DND-41 (cell line): Measurements from ENCODE around the gene CARMIL3.

Experiments used
- ATAC-seq: fragments of 200-7000 bp; cut with Tn5 transposase; 3 replicates; pipeline ENCODE4 v1.9.1; 2021; ENCODE audit warnings: low read depth; ENCODE audit not compliant: insufficient read depth
- DNase-seq: peaks from one replicate; pipeline ENCODE4 v3.0.0-alpha.2; 2020
- H2AFZ ChIP-seq: 2 replicates; pipeline ENCODE4 v1.6.0; 2012; ENCODE audit warnings: low read depth, low read length
- H3K27ac ChIP-seq: 2 replicates; pipeline ENCODE4 v1.5.1; 2012; ENCODE audit warnings: low read length, inconsistent platforms
- H3K27me3 ChIP-seq: fragments of 200-600 bp; sonication (generic); 2 replicates; pipeline ENCODE4 v1.6.0; 2012; ENCODE audit warnings: low read length, mild to moderate bottlenecking, inconsistent platforms; ENCODE audit not compliant: insufficient read depth, poor library complexity
- H3K36me3 ChIP-seq: 2 replicates; pipeline ENCODE4 v1.5.1; 2012; ENCODE audit warnings: low read length, inconsistent platforms; ENCODE audit not compliant: insufficient read depth
- H3K4me1 ChIP-seq: 2 replicates; pipeline ENCODE4 v1.5.1; 2012; ENCODE audit warnings: mild to moderate bottlenecking, low read length; ENCODE audit not compliant: insufficient read depth
- H3K4me2 ChIP-seq: 2 replicates; pipeline ENCODE4 v1.6.0; 2012; ENCODE audit warnings: mild to moderate bottlenecking, moderate library complexity, low read length, inconsistent platforms; ENCODE audit not compliant: insufficient read depth
- H3K4me3 ChIP-seq, 2 experiments: fragments of 200-600 bp in 1 of 2; shearing (Covaris generic) in 1 of 2; 2 replicates each; pipeline ENCODE4 v1.5.1; 2012 to 2016; ENCODE audit warnings: inconsistent platforms in 2 of 2, low read length in 2 of 2, mild to moderate bottlenecking in 2 of 2, low read depth in 1 of 2, moderate library complexity in 1 of 2
- H3K79me2 ChIP-seq: 2 replicates; pipeline ENCODE4 v1.6.0; 2012; ENCODE audit warnings: low read length, inconsistent platforms; ENCODE audit not compliant: insufficient read depth
- H3K9ac ChIP-seq: 2 replicates; pipeline ENCODE4 v1.6.0; 2012; ENCODE audit warnings: low read depth, mild to moderate bottlenecking, inconsistent platforms, low read length, moderate library complexity
- H3K9me3 ChIP-seq: 2 replicates; pipeline ENCODE4 v1.5.1; 2012; ENCODE audit warnings: low read length, moderate library complexity, mild to moderate bottlenecking, inconsistent platforms; ENCODE audit not compliant: insufficient read depth, severe bottlenecking
- H4K20me1 ChIP-seq: 2 replicates; pipeline ENCODE4 v1.6.0; 2012; ENCODE audit warnings: low read length; ENCODE audit not compliant: insufficient read depth
- EZH2 ChIP-seq: IDR thresholded peaks from 3 replicates; pipeline ENCODE4 v1.6.1; 2012; ENCODE audit warnings: borderline replicate concordance, low read depth, mild to moderate bottlenecking, moderate library complexity, low read length, inconsistent platforms; ENCODE audit not compliant: severe bottlenecking
- TF ChIP-seq, protein P1 (sequence below): IDR thresholded peaks from 2 replicates; pipeline ENCODE4 v1.5.1; 2012; ENCODE audit warnings: borderline replicate concordance, low read length, moderate library complexity, mild to moderate bottlenecking; ENCODE audit not compliant: poor library complexity, severe bottlenecking; ENCODE audit errors: extremely low read depth

Gene CARMIL3

DNA sequence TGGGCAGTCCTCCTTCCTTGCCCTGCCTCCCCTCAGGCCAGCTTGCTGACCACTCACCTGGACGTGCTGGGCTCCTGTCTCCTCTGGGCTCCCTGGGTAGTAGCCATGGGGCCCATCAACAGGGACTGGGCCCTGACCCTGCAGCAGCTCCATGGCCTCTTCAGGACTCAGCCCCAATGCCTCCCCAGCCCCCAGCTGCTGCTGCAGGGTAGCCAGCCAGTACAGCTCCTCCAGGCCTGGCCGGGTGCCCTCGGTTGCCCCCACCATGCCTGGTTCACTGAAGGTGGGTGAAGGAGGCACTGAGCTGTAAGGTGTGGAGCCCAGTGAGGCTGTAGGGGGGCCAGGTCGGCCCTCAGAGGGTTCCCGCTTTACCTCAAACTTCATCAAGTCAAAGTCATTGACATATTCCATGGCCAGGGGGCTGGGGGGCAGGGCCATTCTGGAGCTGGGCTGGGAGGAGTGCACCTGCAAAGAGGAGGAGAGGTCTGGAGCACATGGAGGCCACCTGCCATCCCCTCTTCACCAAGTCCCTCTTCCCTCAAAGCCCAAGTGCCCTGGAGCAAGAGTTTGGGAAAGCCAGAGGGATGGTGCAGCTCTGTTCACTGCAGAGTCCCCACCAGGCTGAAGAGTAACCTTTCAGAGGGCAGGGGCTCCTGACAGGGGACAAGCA, 30.7 kb downstream of the CARMIL3 start:
- Histone ChIP-seq H3K9me3 (no peaks in the 10 kb centered on the region), H3K9ac (no peak overlapping the region), H3K79me2 (no peaks in the 10 kb centered on the region), H3K4me3 (no peak overlapping the region), H3K4me1 (peaks cover 15% of the 10 kb centered on the region), H3K4me2 (no peak overlapping the region), H3K27ac (no peak overlapping the region), H2AFZ (no peak overlapping the region), H3K27me3 (peaks cover 31% of the 10 kb centered on the region), H4K20me1 (peaks cover 14% of the 10 kb centered on the region), H3K36me3 (no peaks in the 10 kb centered on the region)
- TF ChIP-seq, protein P1, sequence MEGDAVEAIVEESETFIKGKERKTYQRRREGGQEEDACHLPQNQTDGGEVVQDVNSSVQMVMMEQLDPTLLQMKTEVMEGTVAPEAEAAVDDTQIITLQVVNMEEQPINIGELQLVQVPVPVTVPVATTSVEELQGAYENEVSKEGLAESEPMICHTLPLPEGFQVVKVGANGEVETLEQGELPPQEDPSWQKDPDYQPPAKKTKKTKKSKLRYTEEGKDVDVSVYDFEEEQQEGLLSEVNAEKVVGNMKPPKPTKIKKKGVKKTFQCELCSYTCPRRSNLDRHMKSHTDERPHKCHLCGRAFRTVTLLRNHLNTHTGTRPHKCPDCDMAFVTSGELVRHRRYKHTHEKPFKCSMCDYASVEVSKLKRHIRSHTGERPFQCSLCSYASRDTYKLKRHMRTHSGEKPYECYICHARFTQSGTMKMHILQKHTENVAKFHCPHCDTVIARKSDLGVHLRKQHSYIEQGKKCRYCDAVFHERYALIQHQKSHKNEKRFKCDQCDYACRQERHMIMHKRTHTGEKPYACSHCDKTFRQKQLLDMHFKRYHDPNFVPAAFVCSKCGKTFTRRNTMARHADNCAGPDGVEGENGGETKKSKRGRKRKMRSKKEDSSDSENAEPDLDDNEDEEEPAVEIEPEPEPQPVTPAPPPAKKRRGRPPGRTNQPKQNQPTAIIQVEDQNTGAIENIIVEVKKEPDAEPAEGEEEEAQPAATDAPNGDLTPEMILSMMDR, result no peak
- TF ChIP-seq EZH2, result no peak
- DNase-seq (no peak), ATAC-seq (no peak)

DNA sequence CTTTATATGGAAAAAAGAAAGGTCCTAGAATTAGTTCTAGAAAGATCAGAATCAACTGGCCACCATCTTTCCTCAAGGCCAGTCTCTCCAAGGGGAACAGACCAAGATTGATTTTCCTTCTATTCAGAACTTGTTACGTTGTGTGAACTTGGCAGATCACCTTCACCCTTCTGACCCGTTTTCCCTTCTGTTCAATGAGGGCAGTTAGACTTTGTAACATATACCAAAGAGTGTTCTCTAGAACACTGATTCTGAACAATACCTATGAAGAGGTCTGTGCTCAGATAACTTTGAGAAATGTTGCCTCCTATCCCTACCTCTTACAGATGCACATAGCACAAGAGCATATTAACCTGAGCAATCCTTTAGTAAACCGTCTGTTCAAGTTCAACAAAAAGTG, 31.7 kb downstream of the CARMIL3 start:
- Histone ChIP-seq H3K27me3 (peaks cover 31% of the 10 kb centered on the region), H3K36me3 (no peaks in the 10 kb centered on the region), H3K4me1 (peaks cover 15% of the 10 kb centered on the region), H3K9ac (no peak overlapping the region), H2AFZ (no peak overlapping the region), H3K79me2 (no peaks in the 10 kb centered on the region), H3K4me3 (no peak overlapping the region), H4K20me1 (peaks cover 14% of the 10 kb centered on the region), H3K9me3 (no peaks in the 10 kb centered on the region), H3K4me2 (no peak overlapping the region), H3K27ac (no peak overlapping the region)
- no peak for ATAC-seq
- DNase-seq, result no peak
- TF ChIP-seq, protein P1, result no peak
- no peak for TF ChIP-seq EZH2

DNA sequence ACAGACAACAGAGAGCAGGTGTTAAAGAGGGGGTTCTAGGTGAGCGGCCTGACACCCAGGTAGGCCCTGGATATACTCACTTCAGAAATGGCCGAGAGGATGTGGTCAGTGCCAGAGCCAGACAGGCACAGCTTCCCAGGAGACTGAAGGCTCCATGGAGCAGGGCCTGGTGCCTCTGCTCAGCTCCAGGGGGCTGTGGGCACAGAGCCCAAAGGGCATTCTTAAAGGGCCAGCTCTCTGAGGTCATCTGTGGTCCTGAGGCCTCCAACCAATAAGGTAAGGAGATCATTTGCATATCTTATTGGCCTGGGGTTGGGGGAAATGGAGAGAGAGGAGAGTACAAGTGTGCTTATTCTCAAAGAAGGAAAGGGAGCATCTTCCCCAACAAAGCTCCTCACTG, 32.6 kb downstream of the CARMIL3 start:
- peaks cover 14% of the 10 kb centered on the region for H4K20me1 ChIP-seq
- H3K36me3 ChIP-seq, result no peaks in the 10 kb centered on the region
- peaks cover 15% of the 10 kb centered on the region for H3K4me1 ChIP-seq
- TF ChIP-seq, protein P1, result no peak
- no peak for TF ChIP-seq EZH2
- no peak overlapping the region for H3K4me3 ChIP-seq
- DNase-seq (no peak), ATAC-seq (no peak)
- H2AFZ ChIP-seq, result no peak overlapping the region
- H3K79me2 ChIP-seq, result no peaks in the 10 kb centered on the region
- H3K27me3 ChIP-seq, result peaks cover 31% of the 10 kb centered on the region
- H3K9ac ChIP-seq, result no peak overlapping the region
- no peaks in the 10 kb centered on the region for H3K9me3 ChIP-seq
- no peak overlapping the region for H3K27ac ChIP-seq
- H3K4me2 ChIP-seq, result no peak overlapping the region
